Fibroblast of villous mesenchyme (primary cell): Measurements from ENCODE around the gene TRAPPC6A. TPM values are rescaled to one million over a fixed set of nuclear protein-coding genes. Genes with fewer than 3 reads are reported as not detected.
A peak's percentile ranks its signal among the peaks of the same experiment; 100 is the strongest.

Source experiments
- DNase-seq: peaks from one replicate; pipeline ENCODE4 v3.0.0-alpha.2; 2010; ENCODE audit warnings: low read depth
- H3K4me3 ChIP-seq: 2 replicates; pipeline ENCODE4 v1.5.1; 2011; ENCODE audit warnings: low read depth, mild to moderate bottlenecking, low read length
- CTCF ChIP-seq: IDR thresholded peaks from 2 replicates; pipeline ENCODE4 v1.5.1; 2012; ENCODE audit warnings: low read depth, mild to moderate bottlenecking, low read length; ENCODE audit not compliant: insufficient read depth
- total RNA-seq: library from RNA; depleted of rRNA; stranded (reverse); fragments of >200 nt; gene quantifications from 2 replicates; pipeline ENCODE4 v1.2.3, GENCODE V29; 2012

Gene TRAPPC6A
- total RNA-seq, 1 donor, result 3.9 TPM

GRCh38 chr19:45206328-45206727, 28.3 kb upstream of the TRAPPC6A start:
- H3K4me3 ChIP-seq, result no peak overlapping the region
- no peak for TF ChIP-seq CTCF
- DNase-seq, result no peak

- H3K4me3 ChIP-seq, result no peak overlapping the region
- TF ChIP-seq CTCF, result no peak
- no peak for DNase-seq
Observed at GRCh38 chr19:45205810-45206209, 27.8 kb upstream of the TRAPPC6A start.

- DNase-seq, result peak; percentile 8
- TF ChIP-seq CTCF, result no peak
- H3K4me3 ChIP-seq, result no peak overlapping the region
Observed at GRCh38 chr19:45202637-45203036, 24.6 kb upstream of the TRAPPC6A start.

- DNase-seq, result peak; percentile 61
- no peak overlapping the region for H3K4me3 ChIP-seq
- TF ChIP-seq CTCF, result peak; percentile 49
Observed at GRCh38 chr19:45200568-45200967, 22.5 kb upstream of the TRAPPC6A start.

- no peak for TF ChIP-seq CTCF
- DNase-seq, result no peak
- no peak overlapping the region for H3K4me3 ChIP-seq
Observed at GRCh38 chr19:45195764-45196163, 17.7 kb upstream of the TRAPPC6A start.

- no peak for DNase-seq
- no peak for TF ChIP-seq CTCF
- H3K4me3 ChIP-seq, result no peak overlapping the region
Observed at GRCh38 chr19:45191375-45191774, 13.3 kb upstream of the TRAPPC6A start.

- H3K4me3 ChIP-seq, result no peak overlapping the region
- DNase-seq, result no peak
- no peak for TF ChIP-seq CTCF
Observed at GRCh38 chr19:45189971-45190370, 11.9 kb upstream of the TRAPPC6A start.
